Stimulated activated naive CD8-positive, alpha-beta T cell treated with anti-CD3 and anti-CD28 coated beads, Interleukin-15, amount 100 ng/mL, for 72 hours (primary cell): ENCODE measurements around the gene MTOR.
"Not testable (repeated sequence)": the region's sequence is repeated elsewhere in the genome, so short reads cannot be mapped to it uniquely, and the experiment has no call there.

Experiments used
- ATAC-seq: fragments of 150-1000 bp; cut with Tn5 transposase; 2 replicates; pipeline ENCODE4 v1.10.0; 2021; ENCODE audit warnings: mild to moderate bottlenecking, moderate library complexity
- DNase-seq, 2 donors: peaks; one replicate each; pipeline ENCODE4 v3.0.0; 2021 to 2022
- H3K27ac Mint-ChIP-seq, 2 donors: one replicate each; pipeline ENCODE4 v1.8.0; 2022; ENCODE audit warnings: mild to moderate bottlenecking in 2 of 2, mixed read lengths in 2 of 2, moderate library complexity in 2 of 2
- H3K27me3 Mint-ChIP-seq: one replicate; pipeline ENCODE4 v1.8.0; 2022; ENCODE audit warnings: mixed read lengths
- H3K4me1 Mint-ChIP-seq: one replicate; pipeline ENCODE4 v1.8.0; 2022; ENCODE audit warnings: mild to moderate bottlenecking, mixed read lengths
- H3K4me3 Mint-ChIP-seq, 2 donors: one replicate each; pipeline ENCODE4 v1.8.0; 2022; ENCODE audit warnings: mild to moderate bottlenecking in 2 of 2, mixed read lengths in 2 of 2, moderate library complexity in 1 of 2
- H3K9me3 Mint-ChIP-seq, 2 donors: one replicate each; pipeline ENCODE4 v1.8.0; 2022; ENCODE audit warnings: mixed read lengths in 2 of 2

The MTOR gene

DNA sequence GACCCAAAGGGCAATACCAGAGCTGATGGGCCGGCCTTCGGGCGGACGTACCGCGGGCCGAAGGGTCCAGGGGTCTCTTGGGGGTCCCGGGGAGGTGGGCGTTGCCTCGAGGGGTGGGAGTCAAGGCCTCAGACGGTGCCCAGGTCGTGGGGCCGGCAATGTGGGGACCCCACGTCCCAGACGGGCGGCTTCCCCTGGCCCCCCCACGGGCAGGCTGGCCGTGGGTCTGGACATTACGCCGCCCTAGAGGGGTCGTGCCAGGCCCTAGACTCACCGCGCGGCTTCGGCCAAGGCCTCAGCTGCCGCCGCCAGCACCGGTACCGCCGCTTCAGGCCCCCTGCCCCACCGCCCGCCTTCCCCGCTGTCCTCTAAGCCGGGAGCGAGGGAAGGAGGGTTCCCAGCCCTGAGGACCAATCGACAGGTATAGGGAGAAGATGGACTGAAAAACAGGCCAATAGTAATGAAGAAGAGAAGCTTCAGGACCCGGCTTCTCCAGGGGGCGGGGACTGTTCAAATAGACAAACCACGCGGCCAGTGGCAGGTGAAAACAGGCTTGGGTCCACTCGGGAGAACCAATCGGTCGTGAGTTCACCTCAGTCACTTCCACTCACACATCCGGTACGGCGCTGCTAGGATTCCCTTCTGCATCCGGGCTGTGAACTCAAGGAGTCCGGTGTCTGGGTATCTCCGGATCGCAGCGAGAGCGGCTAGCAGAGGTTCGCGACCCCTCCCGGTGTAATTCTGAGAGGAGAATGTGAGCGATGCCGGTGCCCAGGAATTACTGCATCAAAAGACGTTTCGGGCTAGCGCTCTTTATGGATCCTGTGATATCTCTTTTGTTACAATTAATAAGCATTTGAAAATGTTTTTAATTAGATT lies at the start of gene MTOR:
Gene MTOR, minus strand, starts transcription at position 381 of the 879 bp plus-strand sequence. CDS start 3,142 bp downstream, outside the sequence.
- DNase-seq (peak; percentile 95 to 99), ATAC-seq (peak; percentile 98)
- Mint-ChIP-seq H3K27ac (peak within 1 kb of the TSS; percentile 94 to 97), H3K27me3 (no peaks in the 10 kb centered on the region), H3K4me1 (peaks cover 22% of the 10 kb centered on the region), H3K9me3 (no peaks in the 10 kb centered on the region), H3K4me3 (peak within 1 kb of the TSS; percentile 95 to 97)

DNA sequence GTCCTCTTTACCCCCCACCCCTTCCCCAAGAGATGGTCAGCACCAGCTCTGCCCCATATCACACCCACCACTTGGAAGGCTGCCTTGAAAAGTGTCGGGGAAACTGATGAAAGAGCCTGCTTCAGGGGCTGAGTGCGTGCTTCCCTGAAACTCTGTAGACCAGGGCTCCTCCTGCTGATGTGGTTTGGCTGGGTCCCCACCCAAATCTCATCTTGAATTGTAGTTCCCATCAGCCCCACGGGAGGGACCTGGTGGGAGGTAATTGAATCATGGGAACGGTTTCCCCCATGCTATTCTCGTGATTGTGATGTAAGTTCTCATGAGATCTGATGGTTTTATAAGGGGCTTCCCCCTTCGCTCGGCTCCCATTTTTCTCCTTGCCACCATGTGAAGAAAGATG lies 47.0 kb upstream of the MTOR start:
- no peak overlapping the region for H3K27ac Mint-ChIP-seq
- H3K9me3 Mint-ChIP-seq = no peaks in the 10 kb centered on the region
- ATAC-seq (no peak), DNase-seq (no peak)
- H3K27me3 Mint-ChIP-seq = no peaks in the 10 kb centered on the region
- H3K4me3 Mint-ChIP-seq = no peak overlapping the region
- peaks cover 7% of the 10 kb centered on the region for H3K4me1 Mint-ChIP-seq

DNA sequence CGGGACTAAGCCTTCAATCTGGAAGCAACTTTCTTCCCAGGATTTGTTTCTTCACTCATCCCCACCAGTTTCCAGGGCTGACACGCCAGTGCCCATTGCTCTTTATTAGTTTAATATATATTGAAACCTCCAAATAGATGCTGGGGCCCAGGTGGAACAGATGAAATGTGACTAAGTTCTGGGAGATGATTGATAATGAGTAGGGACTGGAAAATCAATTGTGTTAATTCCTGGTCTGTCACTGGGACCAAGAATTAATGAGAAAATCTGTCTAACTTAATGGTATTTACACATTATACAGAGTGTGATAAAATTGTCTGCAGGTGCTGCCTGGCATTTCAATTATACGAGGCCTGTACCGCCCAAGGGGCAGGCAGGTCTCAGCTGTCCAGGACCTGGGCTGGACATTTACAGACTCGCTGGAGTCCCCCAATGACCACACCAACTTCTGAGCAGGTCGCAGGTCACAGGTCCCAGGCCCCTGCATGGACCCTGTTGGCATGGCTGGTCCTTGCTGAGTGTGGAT lies 46.4 kb upstream of the MTOR start:
- H3K9me3 Mint-ChIP-seq = no peaks in the 10 kb centered on the region
- H3K27me3 Mint-ChIP-seq = no peaks in the 10 kb centered on the region
- no peak overlapping the region for H3K27ac Mint-ChIP-seq
- peaks cover 7% of the 10 kb centered on the region for H3K4me1 Mint-ChIP-seq
- no peak overlapping the region for H3K4me3 Mint-ChIP-seq
- no peak for ATAC-seq
- DNase-seq = no peak

DNA sequence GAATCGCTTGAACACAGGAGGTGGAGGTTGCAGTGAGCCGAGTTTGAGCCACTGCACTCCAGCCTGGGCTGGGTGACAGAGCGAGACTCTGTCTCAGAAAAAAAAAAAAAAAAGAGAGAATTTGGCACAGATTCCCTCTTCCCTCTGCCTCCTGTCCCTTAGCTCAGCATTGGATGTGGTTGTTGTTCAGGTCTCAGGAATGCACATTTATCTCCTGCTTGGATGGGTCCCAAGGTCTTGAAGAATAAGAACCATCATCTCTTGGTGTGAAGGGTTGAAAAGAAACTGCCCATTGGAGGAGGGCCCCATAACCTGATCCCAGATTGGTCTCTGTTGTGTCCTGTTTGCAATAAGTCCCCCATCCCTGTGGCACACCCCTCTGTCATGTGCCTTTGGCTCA lies 45.5 kb upstream of the MTOR start:
- DNase-seq (no peak), ATAC-seq (no peak)
- Mint-ChIP-seq H3K9me3 (no peaks in the 10 kb centered on the region), H3K4me3 (no peak overlapping the region), H3K4me1 (peaks cover 7% of the 10 kb centered on the region), H3K27ac (no peak overlapping the region), H3K27me3 (no peaks in the 10 kb centered on the region)

DNA sequence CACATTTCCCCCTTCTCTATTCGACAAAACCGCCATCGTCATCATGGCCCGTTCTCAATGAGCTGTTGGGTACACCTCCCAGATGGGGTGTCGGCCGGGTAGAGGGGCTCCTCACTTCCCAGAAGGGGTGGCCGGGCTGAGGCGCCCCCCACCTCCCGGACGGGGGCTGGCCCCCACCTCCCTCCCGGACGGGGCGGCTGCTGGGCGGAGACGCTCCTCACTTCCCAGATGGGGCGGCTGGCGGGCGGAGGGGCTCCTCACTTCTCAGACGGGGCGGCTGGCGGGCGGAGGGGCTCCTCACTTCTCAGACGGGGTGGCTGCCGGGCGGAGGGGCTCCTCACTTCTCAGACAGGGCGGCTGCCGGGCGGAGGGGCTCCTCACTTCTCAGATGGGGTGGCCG lies 43.2 kb upstream of the MTOR start:
- H3K4me1 Mint-ChIP-seq, DNase-seq, H3K4me3 Mint-ChIP-seq, ATAC-seq, H3K27ac Mint-ChIP-seq, H3K9me3 Mint-ChIP-seq, H3K27me3 Mint-ChIP-seq: not testable (repeated sequence)

DNA sequence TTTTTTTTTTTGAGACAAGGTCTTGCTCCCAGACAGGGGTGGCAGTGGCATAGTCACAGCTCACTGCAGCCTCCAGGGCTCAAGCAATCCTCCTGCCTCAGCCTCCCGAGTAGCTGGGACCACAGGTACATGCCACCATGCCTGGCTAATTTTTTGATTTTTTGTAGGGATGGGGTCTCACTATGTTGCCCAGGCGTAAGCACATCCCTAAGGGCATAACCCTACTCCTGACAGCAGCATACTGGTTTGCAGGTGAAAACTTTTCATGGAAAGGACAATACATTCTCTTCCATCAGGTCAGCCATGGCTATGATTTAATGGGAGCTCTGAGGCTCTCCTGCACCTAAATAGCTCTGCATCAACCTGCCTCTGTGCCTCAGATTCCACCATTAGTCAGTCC lies 40.0 kb upstream of the MTOR start:
- H3K27me3 Mint-ChIP-seq = no peaks in the 10 kb centered on the region
- H3K4me3 Mint-ChIP-seq = no peak overlapping the region
- H3K9me3 Mint-ChIP-seq = no peaks in the 10 kb centered on the region
- peaks cover 6% of the 10 kb centered on the region for H3K4me1 Mint-ChIP-seq
- no peak overlapping the region for H3K27ac Mint-ChIP-seq
- DNase-seq (no peak), ATAC-seq (no peak)

DNA sequence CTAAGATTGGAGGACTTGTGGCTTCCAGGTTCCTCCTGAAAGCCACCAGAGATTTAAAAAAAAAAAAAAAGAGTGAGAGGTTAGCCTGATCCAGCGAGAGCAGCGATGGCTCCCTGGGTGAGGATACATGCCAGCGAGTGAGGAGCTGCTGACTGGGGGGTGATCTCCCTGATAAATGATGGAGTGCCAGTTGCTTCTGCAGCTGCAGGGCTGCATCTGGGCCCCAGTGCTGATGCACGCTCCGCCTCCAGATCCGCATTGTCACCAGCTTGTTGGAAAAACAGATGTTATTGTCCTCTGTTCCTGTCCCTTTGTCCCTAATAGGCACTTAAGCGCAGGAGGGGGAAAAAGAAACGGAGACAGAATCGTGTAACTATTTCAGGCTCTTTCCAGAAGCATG lies 39.2 kb upstream of the MTOR start:
- Mint-ChIP-seq H3K4me1 (peaks cover 10% of the 10 kb centered on the region), H3K4me3 (no peak overlapping the region), H3K27me3 (no peaks in the 10 kb centered on the region), H3K9me3 (no peaks in the 10 kb centered on the region), H3K27ac (peak overlapping the region in 1 of 2 donors; percentile 67)
- no peak for DNase-seq
- no peak for ATAC-seq

DNA sequence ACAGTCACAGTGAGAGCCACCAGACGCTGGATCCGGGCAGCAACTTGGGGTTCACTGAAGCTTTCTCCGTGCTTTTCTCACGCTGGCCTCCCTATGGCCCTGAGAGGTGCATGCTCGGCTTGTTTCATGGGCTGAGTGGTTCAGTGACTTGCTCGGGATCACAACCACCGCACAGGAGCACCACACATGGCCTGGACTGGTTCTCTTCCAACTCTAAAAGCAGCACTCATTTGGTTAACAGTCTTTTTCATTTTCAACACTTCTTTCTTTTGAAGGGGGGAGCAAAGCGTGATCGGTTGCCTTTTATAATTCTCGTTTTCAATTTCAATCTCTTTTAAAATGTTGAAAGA lies 36.8 kb upstream of the MTOR start:
- Mint-ChIP-seq H3K27me3 (no peaks in the 10 kb centered on the region), H3K9me3 (no peaks in the 10 kb centered on the region), H3K4me3 (no peak overlapping the region), H3K27ac (peak overlapping the region in 1 of 2 donors; percentile 85), H3K4me1 (peaks cover 32% of the 10 kb centered on the region)
- no peak for ATAC-seq
- no peak for DNase-seq

DNA sequence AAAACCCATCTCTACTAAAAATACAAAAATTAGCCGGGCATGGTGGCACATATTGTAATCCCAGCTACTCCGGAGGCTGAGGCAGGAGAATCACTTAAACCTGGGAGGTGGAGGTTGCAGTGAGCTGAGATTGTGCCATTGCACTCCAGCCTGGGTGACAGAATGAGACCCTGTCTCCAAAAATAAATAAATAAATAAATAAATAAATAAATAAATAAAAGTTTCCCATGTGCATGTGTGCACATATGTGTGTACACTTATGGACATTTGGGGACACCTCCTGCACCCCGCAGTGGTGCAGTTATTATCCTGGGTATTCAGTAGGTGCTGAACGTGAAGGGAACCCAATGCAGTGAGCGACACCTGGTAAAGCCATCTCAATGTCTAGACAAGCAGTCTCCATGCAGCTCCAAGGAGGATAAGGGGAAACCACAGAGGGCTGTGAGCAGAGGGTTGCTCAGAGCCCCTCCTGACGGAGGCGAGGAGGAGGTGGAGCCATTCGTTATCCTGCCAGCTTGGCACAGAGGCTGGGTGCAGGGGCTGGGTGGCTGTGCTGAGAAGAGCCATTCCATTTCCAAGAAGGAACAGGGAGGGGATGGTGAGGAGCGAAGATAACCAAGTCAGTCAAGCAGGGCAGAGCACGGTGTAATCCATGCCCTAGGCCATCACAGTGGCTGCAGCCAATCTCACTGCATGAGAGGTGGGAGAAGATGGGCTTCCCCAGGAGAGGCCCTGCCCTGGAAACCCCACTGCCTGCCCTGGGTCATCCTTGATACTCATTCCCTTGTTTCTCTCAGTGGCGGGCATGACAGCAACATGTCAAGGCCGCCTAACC lies 36.3 kb upstream of the MTOR start:
- peak overlapping the region; percentile 52 to 93 for H3K27ac Mint-ChIP-seq
- ATAC-seq (no peak), DNase-seq (no peak)
- H3K4me3 Mint-ChIP-seq = no peak overlapping the region
- H3K27me3 Mint-ChIP-seq = no peaks in the 10 kb centered on the region
- no peaks in the 10 kb centered on the region for H3K9me3 Mint-ChIP-seq
- H3K4me1 Mint-ChIP-seq = peaks cover 32% of the 10 kb centered on the region

DNA sequence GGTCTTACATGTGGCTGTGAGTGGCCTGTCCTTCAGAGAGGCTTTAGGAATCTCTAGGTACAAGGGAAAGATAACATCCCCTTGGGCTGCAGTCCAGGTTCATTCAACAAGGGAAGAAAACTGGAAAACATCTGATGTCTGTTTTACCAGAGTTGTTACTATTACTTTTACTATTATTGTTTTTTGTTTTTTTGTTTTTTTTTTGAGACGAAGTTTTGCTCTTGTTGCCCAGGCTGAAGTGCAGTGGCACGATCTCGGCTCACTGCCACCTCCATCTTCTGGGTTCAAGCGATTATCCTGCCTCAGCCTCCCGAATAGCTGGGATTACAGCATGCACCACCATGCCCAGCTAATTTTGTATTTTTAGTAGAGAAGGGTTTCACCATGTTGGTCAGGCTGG lies 35.4 kb upstream of the MTOR start:
- ATAC-seq, DNase-seq, H3K27me3 Mint-ChIP-seq, H3K27ac Mint-ChIP-seq, H3K4me3 Mint-ChIP-seq, H3K9me3 Mint-ChIP-seq: not testable (repeated sequence)
- H3K4me1 Mint-ChIP-seq = peaks cover 38% of the 10 kb centered on the region

DNA sequence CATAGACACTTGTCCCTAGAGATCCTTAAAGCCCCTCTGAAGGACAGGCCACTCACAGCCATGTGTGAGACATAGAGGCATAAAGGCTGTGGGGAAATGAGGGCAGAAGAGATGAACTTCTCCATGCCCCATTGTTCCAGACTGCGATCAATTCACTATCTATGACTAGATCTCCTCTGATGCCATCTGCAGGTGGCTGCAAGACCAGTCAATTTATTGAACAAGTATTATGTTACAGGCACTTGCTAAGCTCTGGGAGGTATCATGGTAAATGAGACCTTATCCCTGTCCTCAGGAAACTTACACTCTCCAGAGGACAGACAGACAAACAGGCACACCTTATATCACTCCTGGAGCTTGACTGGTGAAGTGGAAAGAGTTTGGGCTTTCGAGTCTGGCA lies 33.6 kb upstream of the MTOR start:
- Mint-ChIP-seq H3K27me3 (no peaks in the 10 kb centered on the region), H3K9me3 (no peaks in the 10 kb centered on the region), H3K27ac (peak overlapping the region in 1 of 2 donors; percentile 48), H3K4me3 (no peak overlapping the region), H3K4me1 (peaks cover 49% of the 10 kb centered on the region)
- DNase-seq (no peak), ATAC-seq (no peak)

DNA sequence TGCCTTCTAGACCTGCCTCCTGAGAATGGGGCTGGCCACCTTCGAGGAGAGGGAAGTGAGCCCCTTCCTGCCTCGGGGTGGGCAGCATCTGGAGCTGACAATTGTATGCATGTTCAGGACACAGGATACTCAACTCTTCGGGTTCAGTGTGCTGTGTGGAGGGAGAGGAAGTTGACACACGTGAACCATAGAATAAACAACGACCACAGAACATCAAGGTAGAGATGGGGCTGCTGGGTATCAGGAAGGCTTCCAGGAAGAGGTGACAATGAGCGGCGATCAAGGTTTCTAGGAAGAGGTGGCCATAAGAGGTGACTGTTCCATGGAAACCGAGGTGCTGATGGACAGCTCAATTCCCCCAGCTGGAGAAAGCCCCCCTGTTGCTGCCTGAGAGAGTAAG lies 32.6 kb upstream of the MTOR start:
- Mint-ChIP-seq H3K4me3 (no peak overlapping the region), H3K4me1 (peaks cover 59% of the 10 kb centered on the region), H3K27ac (peak overlapping the region; percentile 22 to 80), H3K9me3 (no peaks in the 10 kb centered on the region), H3K27me3 (no peaks in the 10 kb centered on the region)
- DNase-seq = no peak
- no peak for ATAC-seq

DNA sequence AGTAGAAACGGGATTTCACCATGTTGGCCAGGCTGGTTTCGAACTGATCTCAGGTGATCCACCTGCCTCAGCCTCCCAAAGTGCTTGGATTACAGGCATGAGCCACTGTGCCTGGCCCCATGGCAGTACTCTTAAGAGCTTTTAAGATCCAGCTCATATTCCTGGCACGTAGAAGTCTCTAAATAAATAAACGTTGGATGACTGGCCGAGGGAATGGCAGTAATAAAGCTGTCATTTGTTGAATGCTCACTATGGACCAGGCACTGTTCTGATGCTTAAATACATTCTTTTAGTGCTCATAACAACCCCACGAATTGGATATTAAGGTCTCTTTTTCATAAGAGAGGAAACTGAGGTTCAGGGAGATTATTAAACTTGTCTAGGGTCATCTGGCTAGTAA lies 31.5 kb upstream of the MTOR start:
- Mint-ChIP-seq H3K27me3 (no peaks in the 10 kb centered on the region), H3K4me1 (peaks cover 58% of the 10 kb centered on the region), H3K4me3 (no peak overlapping the region), H3K9me3 (no peaks in the 10 kb centered on the region), H3K27ac (no peak overlapping the region)
- no peak for ATAC-seq
- no peak for DNase-seq

DNA sequence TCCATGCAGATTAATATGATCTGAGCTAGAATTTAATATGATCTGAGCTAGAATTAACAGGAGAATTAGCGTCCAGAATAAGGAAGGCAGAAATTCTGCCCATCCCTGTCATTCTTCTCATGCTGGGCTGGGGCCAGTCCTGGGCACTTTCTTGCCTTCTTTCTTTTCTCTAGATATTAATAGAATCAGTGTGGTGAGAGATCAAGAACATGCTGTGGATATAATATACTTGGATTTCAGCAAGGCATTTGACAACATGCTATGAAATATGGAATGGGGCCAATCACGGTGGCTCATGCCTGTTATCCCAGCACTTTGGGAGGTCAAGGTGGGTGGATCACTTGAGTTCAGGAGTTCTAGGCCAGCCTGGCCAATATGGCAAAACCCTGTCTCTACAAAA lies 28.7 kb upstream of the MTOR start:
- no peak for DNase-seq
- H3K4me1 Mint-ChIP-seq = peaks cover 50% of the 10 kb centered on the region
- H3K4me3 Mint-ChIP-seq = no peak overlapping the region
- H3K27ac Mint-ChIP-seq = no peak overlapping the region
- H3K9me3 Mint-ChIP-seq = no peaks in the 10 kb centered on the region
- H3K27me3 Mint-ChIP-seq = no peaks in the 10 kb centered on the region
- ATAC-seq = no peak

DNA sequence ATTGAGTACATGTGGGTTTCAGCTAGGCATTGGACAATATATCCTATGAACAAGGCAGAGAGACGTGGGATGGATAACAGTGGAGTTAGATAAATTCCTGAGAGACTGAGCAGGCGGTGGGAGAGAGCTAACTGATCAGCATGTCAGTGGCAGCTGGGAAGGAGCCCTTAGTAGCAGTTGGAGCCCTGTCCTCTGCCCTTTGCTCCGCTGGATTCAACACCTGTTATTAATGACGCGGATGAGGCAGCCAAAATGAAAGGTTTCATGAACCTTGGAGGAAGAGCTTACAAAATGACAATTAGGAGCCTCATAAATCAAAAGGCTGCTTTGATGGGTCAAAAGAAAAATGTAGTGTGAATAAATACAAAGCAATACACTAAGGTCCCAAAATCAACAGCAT lies 26.7 kb upstream of the MTOR start:
- no peaks in the 10 kb centered on the region for H3K9me3 Mint-ChIP-seq
- peak overlapping the region in 1 of 2 donors; percentile 4 for H3K27ac Mint-ChIP-seq
- no peaks in the 10 kb centered on the region for H3K27me3 Mint-ChIP-seq
- peaks cover 53% of the 10 kb centered on the region for H3K4me1 Mint-ChIP-seq
- ATAC-seq (no peak), DNase-seq (no peak)
- H3K4me3 Mint-ChIP-seq = no peak overlapping the region
